Suppressor macrophage treated with lipopolysaccharide for 4 hours (primary cell): ENCODE data around the gene CCND2.
A peak's percentile ranks its signal among the peaks of the same experiment; 100 is the strongest.

Experiments
- DNase-seq: peaks from one replicate; pipeline ENCODE4 v3.0.0-alpha.2; 2020

CCND2 gene

DNA sequence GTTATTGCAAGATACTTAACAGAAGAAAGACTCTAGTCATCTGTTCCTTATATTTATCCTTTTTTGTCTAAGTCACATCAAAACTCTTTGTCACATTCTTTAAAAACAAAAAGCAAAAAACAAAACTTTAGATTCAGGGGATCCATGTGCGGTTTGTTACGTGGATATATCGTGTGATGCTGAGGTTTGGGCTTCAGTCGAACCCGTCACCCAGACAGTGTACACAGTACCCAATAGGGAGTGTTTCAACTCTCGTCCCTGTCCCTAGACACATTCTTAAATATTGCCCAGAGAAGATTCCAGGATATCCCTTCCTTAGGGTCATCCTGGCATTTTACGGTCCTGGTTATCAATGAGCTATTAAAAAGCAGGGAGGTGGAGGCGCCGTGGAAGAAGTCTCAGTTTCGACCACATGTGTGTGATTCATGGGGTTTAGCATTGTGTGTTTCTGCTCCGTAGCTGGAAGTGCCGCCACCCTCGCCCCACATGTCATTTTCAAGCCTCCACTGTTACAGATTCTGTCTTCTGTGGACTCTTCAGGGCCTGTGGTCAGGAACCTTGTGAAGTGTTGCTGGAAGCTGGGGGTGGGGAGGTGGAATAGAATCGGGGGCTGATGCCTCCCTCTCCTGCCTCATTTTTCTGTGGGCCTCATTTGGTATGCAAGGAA, 19.9 kb downstream of the CCND2 start:
- DNase-seq: no peak

DNA sequence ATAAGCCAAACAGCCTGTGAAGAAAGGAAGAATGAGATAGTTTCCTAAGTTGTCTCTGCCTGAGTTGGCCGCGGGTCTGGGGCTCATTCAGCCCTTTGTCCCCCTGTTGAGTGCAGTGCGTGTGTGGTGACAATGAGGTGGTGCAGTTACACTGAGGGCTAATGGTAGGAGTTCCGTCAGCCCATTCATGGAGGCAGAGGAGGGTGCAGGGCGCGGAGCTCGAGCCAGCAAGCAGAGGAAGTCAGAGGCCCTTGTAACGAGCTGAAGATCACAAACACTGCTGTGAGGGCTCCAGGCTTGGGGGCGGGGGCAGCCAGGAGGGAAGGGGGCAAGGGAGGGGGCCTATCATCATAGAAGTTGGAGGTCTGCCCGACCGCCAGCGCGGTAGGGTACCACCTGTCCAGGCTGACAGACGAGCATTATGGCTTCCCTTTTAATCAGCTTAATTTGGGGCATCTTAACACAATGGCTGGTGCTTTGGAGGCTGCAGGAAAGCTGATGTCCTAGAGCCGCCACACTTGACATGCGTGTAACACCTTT, 20.5 kb downstream of the CCND2 start:
- no peak for DNase-seq

DNA sequence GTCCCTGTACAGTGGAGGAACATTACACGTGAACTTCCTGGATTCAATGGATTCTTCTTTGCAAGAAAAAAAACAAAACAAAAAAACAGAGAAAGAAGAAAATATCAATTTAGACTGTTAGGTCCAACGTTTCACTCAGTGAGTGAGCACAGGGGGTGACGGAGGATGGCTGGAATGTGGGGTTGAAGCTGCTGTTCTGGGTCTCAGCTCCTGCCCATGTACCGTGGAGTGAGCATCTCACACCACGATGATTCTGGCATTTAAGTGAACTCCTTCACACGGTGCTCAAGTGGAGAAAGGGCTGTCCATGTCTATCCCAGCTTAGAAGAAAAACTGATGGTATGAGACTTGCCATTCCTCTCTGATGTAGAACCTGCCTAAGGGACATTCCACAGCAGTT, 23.2 kb downstream of the CCND2 start:
- no peak for DNase-seq

DNA sequence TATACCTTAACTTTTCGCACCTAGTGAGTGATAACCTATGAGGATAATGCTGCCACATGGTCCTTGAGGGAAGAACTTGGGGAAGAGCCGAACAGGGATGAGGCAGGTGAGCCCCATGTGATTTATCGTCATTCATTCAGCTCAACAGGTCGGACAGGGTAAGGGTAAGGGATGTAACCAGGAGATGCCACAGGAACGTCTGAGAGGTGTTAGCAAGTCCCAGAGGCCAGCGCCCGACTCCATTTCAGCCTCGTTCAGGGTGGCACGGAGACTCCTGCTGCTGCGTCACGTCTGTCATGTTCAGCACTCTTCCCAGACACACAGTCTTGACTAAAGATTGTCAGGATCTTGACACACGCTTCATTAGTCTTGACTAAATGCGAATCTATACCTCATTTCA, 24.1 kb downstream of the CCND2 start:
- DNase-seq: no peak

DNA sequence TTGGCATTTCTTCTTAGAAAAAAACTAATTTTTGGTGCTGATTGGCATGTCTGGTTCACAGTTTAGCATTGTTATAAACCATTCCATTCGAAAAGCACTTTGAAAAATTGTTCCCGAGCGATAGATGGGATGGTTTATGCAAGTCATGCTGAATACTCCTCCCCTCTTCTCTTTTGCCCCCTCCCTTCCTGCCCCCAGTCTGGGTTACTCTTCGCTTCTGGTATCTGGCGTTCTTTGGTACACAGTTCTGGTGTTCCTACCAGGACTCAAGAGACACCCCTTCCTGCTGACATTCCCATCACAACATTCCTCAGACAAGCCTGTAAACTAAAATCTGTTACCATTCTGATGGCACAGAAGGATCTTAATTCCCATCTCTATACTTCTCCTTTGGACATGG, 27.3 kb downstream of the CCND2 start:
- no peak for DNase-seq

DNA sequence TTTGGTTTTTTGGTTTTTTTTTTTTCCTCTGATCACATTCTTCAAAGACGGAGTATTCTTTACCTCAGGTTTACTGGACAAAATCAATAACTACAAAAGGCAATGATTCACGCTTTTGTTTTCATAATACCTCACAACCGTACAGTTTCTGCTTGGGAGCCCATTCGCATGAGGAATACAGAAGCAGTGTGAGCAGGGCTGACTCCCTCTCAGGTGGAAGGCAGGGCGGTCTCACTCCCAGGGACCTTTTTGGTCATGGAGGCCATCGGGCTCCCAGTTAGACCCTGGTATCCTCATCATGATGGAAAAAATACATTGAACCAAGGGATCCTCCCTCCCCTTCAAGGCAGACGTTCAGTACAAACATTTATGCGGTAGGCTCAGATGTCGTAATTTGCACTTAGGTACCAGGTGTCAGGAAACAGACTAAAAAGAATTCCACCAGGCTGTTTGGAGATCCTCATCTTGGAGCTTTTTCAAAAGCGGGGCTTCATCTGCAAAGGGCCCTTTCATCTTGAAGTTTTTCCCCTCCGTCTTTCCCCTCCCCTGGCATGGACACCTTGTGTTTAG, 28.5 kb downstream of the CCND2 start:
- no peak for DNase-seq

DNA sequence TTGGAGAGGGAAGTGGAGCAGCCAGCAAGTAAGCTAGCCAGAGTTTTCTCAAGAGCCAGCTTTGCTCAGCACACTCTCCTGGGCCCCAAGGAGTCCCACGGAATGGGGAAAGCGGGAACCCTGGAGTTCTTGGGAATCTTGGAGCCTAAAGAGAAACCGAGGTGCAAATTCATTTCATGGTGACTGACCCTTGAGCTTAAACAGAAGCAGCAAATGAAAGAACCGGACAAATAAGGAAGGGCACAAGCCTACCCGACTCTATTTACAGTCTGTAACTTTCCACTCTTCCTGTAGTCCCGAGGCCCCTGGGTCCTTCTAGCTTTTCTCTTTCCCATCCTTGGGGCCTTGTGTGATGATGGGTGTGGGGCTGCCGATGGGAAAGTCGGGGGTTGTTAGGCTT, 29.3 kb downstream of the CCND2 start:
- DNase-seq: no peak

DNA sequence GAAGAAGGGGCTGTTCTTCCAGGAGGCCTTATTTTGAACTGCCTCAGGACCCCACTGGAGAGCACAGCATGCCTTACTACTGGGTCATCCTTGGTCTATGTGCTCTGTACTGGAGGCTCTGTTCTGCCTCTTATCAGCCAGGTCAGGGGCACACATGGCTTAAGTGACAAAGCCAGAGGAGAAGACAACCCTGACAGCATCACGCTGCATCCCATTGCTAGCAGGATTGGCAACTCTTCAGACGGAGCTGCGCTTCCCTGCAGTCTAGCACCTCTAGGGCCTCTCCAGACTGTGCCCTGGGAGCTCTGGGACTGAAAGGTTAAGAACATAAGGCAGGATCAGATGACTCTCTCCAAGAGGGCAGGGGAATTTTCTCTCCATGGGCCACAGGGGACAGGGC, 30.2 kb downstream of the CCND2 start:
- no peak for DNase-seq

DNA sequence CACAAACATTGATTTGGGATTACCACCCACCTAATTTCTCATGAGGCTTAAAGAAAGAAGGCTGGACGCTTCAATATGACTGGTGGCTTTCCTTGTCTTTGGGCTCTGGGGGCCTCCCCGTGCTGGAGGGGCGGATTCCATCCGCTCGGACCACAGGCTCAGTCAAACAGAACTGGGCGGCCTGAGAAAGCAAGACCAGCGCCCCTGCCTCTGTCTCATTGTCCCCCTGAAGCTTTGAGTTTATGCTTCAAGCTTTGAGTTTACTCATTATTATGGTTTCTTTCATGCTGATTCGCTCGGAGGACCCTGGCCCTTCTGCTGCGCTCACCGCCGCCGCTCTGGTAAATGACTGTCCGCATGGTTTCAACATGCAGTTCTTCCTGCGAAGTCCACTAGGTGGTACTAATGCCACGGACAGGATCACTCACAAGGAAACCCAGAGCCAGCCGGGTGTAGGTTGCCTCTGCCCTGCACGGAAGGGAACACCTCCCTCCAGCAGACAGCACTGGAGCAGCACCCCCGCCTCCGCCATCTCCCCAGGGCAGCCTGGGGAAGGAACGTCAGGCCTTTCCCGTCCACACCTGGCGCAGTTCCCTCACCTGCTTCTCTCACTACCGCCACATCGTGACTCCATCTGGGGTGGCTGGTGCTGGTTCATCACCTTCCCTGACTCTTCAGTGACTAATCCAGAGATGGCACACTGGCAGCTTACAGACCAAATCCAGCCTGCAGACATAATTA, 34.2 kb downstream of the CCND2 start:
- DNase-seq: peak; percentile 64

DNA sequence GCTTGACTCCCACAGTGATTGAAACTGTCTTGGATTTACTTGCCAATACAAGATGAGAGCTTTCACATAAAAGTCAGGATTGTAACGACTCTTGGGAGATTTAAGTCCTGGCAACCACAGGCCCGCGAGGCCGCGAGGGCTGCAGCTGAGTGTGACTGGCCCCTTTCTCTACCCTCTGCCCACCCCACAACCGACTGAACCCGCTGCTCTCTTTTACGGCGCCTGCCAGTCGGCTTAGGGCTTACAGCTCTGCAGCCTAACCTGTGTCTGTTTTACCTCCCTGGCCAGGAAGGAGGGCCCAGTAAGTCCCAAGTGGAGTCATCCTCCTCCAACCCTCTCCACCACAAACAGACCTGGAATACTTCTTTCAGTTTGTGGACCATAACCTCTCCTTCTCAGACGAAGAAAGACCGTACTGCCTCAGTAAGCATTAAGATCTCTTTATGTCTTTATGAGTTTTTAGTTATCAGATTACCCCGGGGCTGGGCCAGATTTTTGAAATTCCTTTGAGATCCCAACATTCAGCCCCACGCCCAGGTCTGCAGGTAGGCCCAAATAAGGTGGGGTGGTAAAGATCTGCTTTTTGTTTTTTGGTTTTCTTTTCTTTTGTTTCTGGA, 34.9 kb downstream of the CCND2 start:
- DNase-seq: no peak

DNA sequence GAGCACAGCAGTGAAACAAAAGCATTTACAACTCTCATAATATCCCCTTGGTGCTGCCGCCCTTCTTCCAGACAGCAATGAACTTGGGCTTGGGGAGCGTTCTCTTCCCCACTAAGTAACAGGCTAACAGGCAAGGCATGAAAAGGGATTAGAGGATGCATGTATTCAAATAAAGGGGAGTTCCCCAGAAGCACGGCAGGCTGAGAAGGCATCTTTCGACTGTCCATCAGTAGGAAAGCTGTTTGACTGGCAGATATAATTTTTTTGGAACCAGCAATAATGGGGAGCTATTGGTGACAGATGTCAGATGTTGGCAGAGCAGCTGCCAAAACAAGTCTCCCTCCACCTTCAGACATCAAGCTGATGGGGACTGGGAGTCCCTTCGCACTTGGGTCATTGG, 38.2 kb downstream of the CCND2 start:
- no peak for DNase-seq

DNA sequence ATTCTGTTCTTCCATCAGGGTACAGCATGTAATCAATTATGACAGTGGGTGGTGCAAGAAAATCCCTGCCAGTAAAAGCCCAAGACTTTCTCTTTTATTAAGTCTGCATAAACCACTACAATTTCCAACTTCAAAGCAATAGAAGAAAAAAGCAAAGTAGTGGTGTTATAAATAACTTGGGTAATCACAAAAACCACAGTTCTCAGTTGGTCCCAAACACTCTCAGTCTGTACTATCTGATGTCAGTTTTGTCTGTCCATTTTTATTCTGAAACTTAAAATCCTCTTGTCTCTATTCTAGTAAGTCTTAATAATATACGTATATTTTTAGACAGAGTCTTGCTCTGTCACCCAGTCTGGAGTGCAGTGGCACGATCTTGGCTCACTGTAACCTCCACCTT, 38.7 kb downstream of the CCND2 start:
- DNase-seq: no peak

DNA sequence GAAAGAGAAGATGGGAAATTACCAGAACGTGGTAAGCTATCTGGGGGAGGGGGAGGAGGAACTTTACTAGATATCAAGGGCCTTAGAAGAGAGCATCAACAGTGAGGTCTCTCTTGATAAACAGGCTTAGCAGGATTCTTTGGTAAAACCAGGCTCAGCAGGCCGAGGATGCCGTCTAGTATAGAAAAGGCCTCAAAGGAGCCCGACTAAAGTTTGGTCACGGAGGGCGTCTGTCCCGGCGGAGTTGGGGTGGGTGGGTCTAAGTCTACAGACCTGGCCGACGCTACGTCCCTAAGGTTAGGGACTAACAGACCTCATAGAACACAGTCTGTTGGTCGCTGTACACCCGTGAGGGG, 46.9 kb downstream of the CCND2 start:
- DNase-seq: no peak

DNA sequence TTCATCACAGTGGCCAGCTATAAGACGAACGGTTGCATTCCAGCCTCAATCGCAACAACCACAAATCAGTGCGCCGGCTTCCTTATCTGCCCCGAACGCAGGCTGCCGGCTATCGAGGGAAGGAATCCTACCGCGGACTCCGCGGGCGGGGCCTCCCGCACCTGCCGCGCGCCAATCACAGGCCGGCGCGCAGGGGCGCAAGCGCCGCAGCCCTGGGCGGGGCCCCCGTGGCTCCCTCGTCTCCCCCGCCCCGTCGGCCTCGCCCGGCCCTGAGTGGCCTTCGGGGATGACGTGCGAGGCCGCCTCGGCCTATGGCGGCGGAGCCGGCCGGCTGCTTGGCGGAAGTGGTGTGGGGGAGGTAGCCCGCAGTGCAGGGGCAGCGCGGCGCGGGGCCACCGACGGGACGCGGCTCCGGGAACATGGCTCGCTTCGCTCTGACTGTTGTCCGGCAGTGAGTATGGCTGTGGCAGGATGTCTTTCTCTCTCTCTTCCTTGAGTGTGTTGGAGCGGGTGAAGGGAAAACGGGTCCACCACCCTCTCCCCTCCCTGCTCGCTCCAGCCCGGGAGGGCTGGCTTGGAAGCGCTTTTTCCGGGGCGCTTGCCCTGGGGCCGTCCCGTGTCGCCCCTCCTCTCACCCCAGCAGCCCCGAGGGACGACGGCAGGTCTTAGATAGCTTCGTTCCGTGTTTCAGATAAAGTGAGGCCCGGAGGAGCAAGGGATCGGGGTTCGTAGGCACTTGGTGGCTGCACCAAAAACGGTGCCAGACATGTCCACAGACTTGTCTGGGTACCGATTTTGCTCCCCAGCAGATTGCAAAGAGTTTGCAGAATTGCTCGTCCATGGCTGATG, 47.5 kb downstream of the CCND2 start, which contains the start of gene TIGAR:
TSS of gene TIGAR (plus strand) at position 361 of the 849 bp plus-strand sequence. CDS start at position 420, 59 bp downstream.
- DNase-seq: peak; percentile 99

DNA sequence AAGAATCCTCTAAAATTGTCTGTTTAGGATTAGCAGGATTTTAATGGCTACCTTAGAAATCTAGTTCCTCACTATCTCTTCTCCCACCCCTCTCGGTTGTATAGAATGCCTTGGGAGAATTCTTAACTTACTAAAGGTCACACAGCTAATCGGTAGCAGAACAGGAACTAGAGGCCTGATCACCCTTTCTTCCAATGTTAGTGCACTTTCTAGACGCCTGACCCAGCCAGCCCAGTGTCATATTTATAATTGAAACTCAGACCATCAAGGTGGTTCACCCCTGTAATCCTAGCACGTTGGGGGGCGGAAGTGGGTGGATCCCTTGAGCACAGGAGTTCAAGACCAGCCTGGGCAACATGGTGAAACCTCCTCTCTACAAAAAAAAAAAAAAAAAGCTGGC, 49.2 kb downstream of the CCND2 start:
- peak; percentile 51 for DNase-seq
